OCI-LY7 (cell line): ENCODE results near the gene HACD2. TPM values are rescaled to one million over a fixed set of nuclear protein-coding genes. Genes with fewer than 3 reads are reported as not detected.

ENCODE experiments used
- BruUV-seq: library from RNA; stranded (reverse); fragments of 400-500 nt; replicated peaks from 2 replicates; lab custom pipeline; 2021; lab: Mats Ljungman, UMichigan
- CTCF ChIA-PET: fragments of 300-600 bp; sonication (Branson Sonifier 250); formaldehyde crosslinking; loops from one replicate; lab custom pipeline; 2022; ENCODE audit warnings: antibody characterized with exemption; ENCODE audit not compliant: unreplicated experiment; lab: Charles Lee
- POLR2A ChIA-PET: fragments of 300-600 bp; sonication (Branson Sonifier 250); formaldehyde crosslinking; loops from one replicate; lab custom pipeline; 2022; ENCODE audit warnings: antibody characterized with exemption; lab: Charles Lee
- DNase-seq: peaks from one replicate; pipeline ENCODE4 v3.0.0-alpha.2; 2015; ENCODE audit warnings: low spot score
- H2AFZ ChIP-seq: fragments of 200-600 bp; sonication (generic), shearing (Covaris generic); 2 replicates; pipeline ENCODE4 v1.6.1; 2014; ENCODE audit warnings: mild to moderate bottlenecking, antibody characterized with exemption, low read length, moderate library complexity
- H3K27ac ChIP-seq: fragments of 200-600 bp; sonication (generic); 2 replicates; pipeline ENCODE4 v1.5.1; 2014; ENCODE audit warnings: mixed run types, low read depth, mild to moderate bottlenecking, moderate library complexity, low read length, inconsistent platforms; ENCODE audit not compliant: poor library complexity, severe bottlenecking
- H3K36me3 ChIP-seq: fragments of 200-600 bp; sonication (generic); 2 replicates; pipeline ENCODE4 v1.6.1; 2014; ENCODE audit warnings: mild to moderate bottlenecking, antibody characterized with exemption, low read length, moderate library complexity, mixed read lengths; ENCODE audit not compliant: insufficient read depth
- H3K4me1 ChIP-seq: fragments of 200-600 bp; sonication (generic); 2 replicates; pipeline ENCODE4 v1.5.1; 2014; ENCODE audit warnings: mild to moderate bottlenecking, low read length; ENCODE audit not compliant: insufficient read depth, poor library complexity, severe bottlenecking
- H3K4me2 ChIP-seq: fragments of 200-600 bp; sonication (generic); 2 replicates; pipeline ENCODE4 v1.6.1; 2014; ENCODE audit warnings: mild to moderate bottlenecking, low read length
- H3K4me3 ChIP-seq: fragments of 200-600 bp; sonication (generic); 2 replicates; pipeline ENCODE4 v1.5.1; 2014; ENCODE audit warnings: mild to moderate bottlenecking, low read depth, low read length; ENCODE audit not compliant: poor library complexity, severe bottlenecking
- H3K79me2 ChIP-seq: fragments of 200-600 bp; sonication (generic); 2 replicates; pipeline ENCODE4 v1.6.1; 2016; ENCODE audit warnings: low read depth, mild to moderate bottlenecking, low read length, moderate library complexity, mixed read lengths; ENCODE audit not compliant: insufficient read depth
- H3K9me2 ChIP-seq: fragments of 200-600 bp; sonication (generic); 2 replicates; pipeline ENCODE4 v1.6.1; 2016; ENCODE audit warnings: mild to moderate bottlenecking, low read length, mixed read lengths; ENCODE audit not compliant: insufficient read depth
- H3K9me3 ChIP-seq: fragments of 200-600 bp; sonication (generic); 2 replicates; pipeline ENCODE4 v1.6.1; 2014; ENCODE audit warnings: mild to moderate bottlenecking, mixed run types, low read length, mixed read lengths
- H4K20me1 ChIP-seq: fragments of 200-600 bp; sonication (generic); 2 replicates; pipeline ENCODE4 v1.6.1; 2014; ENCODE audit warnings: mild to moderate bottlenecking, antibody characterized with exemption, low read length, moderate library complexity, mixed read lengths; ENCODE audit not compliant: insufficient read depth
- EZH2phosphoT487 ChIP-seq: fragments of 200-600 bp; sonication (generic); IDR thresholded peaks from 2 replicates; pipeline ENCODE4 v1.6.1; 2018; ENCODE audit warnings: low read depth, borderline replicate concordance, mild to moderate bottlenecking, mixed run types, antibody characterized with exemption, low read length, moderate library complexity, mixed read lengths
- intact Hi-C: fragments of 100-400 bp; cut with micrococcal nuclease; formaldehyde crosslinking; loops from one replicate; pipeline ENCODE4 v1.10.0; 2022; ENCODE audit not compliant: unreplicated experiment
- total RNA-seq, 2 experiments: library from RNA; depleted of rRNA in 1 of 2; stranded (reverse); fragments of >200 nt in 1 of 2; shearing (Covaris generic) in 1 of 2; gene quantifications; 2 replicates each; pipeline ENCODE4 v1.2.3, GENCODE V29; 2014 to 2022
- TF ChIP-seq, protein P1 (sequence below): fragments of 200-600 bp; sonication (generic); conservative IDR thresholded peaks from 2 replicates; pipeline ENCODE4 v1.5.1; 2014; ENCODE audit warnings: mild to moderate bottlenecking, antibody characterized with exemption, low read length, moderate library complexity, mixed read lengths

Gene HACD2
- total RNA-seq, 2 experiments from 2014 or later: 10.2 to 22.5 TPM

DNA sequence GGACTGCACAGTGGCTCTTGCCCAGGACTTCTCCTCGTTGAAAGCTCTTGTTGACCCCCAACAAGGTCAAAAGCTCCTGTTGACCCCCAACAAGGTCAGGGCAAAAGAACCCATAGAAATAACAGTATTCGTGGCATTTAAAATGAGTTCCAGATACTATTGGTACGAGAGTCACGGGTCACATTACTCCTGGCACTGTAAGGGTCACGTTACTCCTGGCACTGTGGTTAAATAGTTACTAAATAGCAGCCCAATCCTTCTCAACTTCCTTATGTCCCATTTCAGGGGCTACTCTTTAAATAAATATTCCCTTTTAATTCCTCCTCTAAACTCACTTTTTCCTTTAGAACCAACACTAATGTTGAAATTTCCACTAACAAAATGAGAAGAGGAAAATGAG lies 117.8 kb downstream of the HACD2 start:
- no peak overlapping the region for H3K27ac ChIP-seq
- TF ChIP-seq, protein P1, sequence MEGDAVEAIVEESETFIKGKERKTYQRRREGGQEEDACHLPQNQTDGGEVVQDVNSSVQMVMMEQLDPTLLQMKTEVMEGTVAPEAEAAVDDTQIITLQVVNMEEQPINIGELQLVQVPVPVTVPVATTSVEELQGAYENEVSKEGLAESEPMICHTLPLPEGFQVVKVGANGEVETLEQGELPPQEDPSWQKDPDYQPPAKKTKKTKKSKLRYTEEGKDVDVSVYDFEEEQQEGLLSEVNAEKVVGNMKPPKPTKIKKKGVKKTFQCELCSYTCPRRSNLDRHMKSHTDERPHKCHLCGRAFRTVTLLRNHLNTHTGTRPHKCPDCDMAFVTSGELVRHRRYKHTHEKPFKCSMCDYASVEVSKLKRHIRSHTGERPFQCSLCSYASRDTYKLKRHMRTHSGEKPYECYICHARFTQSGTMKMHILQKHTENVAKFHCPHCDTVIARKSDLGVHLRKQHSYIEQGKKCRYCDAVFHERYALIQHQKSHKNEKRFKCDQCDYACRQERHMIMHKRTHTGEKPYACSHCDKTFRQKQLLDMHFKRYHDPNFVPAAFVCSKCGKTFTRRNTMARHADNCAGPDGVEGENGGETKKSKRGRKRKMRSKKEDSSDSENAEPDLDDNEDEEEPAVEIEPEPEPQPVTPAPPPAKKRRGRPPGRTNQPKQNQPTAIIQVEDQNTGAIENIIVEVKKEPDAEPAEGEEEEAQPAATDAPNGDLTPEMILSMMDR: no peak
- no peak for TF ChIP-seq EZH2phosphoT487
- BruUV-seq: no TSS peak

DNA sequence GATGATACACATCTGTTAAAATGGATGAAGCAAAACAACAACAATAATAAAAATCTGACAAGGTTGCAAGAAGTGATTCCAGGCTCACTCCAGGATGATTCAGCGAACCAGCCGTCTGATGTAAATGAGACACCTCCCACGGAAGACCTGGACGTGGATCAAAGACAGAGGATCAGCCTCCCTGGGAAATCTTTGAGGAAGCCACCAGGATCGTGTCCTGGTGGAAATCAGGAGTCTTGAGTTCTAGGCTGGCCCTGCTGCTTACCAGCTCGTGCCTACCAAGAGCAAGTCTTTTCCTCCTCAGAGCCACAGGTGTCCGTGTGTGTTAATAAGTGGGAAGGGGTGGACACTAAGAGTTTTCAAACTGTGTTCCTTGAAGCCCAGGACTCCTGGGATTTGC lies 120.6 kb downstream of the HACD2 start:
- TF ChIP-seq EZH2phosphoT487: no peak
- TF ChIP-seq, protein P1: no peak

More for the DNA sequence above, 117.8 kb downstream of the HACD2 start:
- Histone ChIP-seq H3K4me1 (no peaks in the 10 kb centered on the region), H3K4me2 (no peak overlapping the region), H3K9me2 (no peaks in the 10 kb centered on the region), H3K79me2 (no peaks in the 10 kb centered on the region), H2AFZ (no peak overlapping the region), H3K36me3 (no peaks in the 10 kb centered on the region), H4K20me1 (no peaks in the 10 kb centered on the region), H3K9me3 (no peaks in the 10 kb centered on the region), H3K4me3 (no peak overlapping the region)
- intact Hi-C loops: no loop called here
- ChIA-PET CTCF (no interaction called here), POLR2A (interaction anchor here (0.6 kb wide), 2 partner anchors 75 to 92 kb away, joined by 3 to 7 read pairs; no protein-coding TSS in a partner anchor)
- DNase-seq: no peak

DNA sequence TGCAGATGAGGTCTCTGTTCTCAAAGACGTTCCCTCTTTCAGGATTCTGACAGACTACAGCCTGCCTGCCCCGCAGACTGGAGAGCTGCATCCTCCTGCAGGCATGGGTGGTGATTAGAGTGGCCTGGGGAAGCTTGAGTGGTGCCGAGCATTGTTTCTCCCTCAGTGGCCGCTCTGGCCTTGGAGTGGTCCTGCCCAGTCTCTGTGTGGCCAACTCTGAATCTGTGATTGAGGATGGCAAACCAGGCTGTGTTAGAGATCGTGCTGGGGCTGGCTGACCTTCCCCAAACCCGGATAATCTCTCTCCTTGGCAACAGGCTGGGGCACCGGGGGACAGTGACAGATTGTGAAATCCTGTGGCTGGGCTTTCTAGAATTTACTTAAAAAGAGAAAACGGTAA lies 125.0 kb downstream of the HACD2 start:
- Histone ChIP-seq H3K4me1 (no peaks in the 10 kb centered on the region), H3K36me3 (no peaks in the 10 kb centered on the region), H3K9me2 (no peaks in the 10 kb centered on the region), H2AFZ (no peak overlapping the region), H3K4me2 (no peak overlapping the region), H3K79me2 (no peaks in the 10 kb centered on the region), H3K4me3 (no peak overlapping the region), H3K9me3 (no peaks in the 10 kb centered on the region), H4K20me1 (no peaks in the 10 kb centered on the region), H3K27ac (no peak overlapping the region)
- ChIA-PET CTCF (no interaction called here), POLR2A (no interaction called here)
- intact Hi-C loops: no loop called here
- no peak for TF ChIP-seq EZH2phosphoT487
- TF ChIP-seq, protein P1: no peak
- no TSS peak for BruUV-seq
- no peak for DNase-seq

More for the DNA sequence above, 120.6 kb downstream of the HACD2 start:
- H4K20me1 ChIP-seq: no peaks in the 10 kb centered on the region
- no peak overlapping the region for H3K4me3 ChIP-seq
- ChIA-PET CTCF (no interaction called here), POLR2A (no interaction called here)
- no peaks in the 10 kb centered on the region for H3K9me3 ChIP-seq
- H3K36me3 ChIP-seq: no peaks in the 10 kb centered on the region
- H3K4me1 ChIP-seq: no peaks in the 10 kb centered on the region
- no peak for DNase-seq
- BruUV-seq: no TSS peak
- H3K9me2 ChIP-seq: no peaks in the 10 kb centered on the region
- intact Hi-C loops: no loop called here
- no peak overlapping the region for H3K4me2 ChIP-seq
- no peaks in the 10 kb centered on the region for H3K79me2 ChIP-seq
- H3K27ac ChIP-seq: no peak overlapping the region
- H2AFZ ChIP-seq: no peak overlapping the region
